ENCODE measurements around the gene SLC26A3. TPM values are rescaled to one million over a fixed set of nuclear protein-coding genes. Genes with fewer than 3 reads are reported as not detected.
A peak's percentile ranks its signal among the peaks of the same experiment; 100 is the strongest.

SLC26A3 gene
- total RNA-seq, 1 experiment from 2014 or later, result not detected

- no peak for DNase-seq
- H3K4me3 ChIP-seq (ENCODE audit: insufficient read depth, low read depth, low read length), result no peak overlapping the region
- no peaks in the 10 kb centered on the region for H3K27me3 ChIP-seq (ENCODE audit: control insufficient read depth, insufficient read depth, low read length)
- H3K36me3 ChIP-seq (replicated peaks; ENCODE audit: control insufficient read depth, insufficient read depth, low read length), result no peaks in the 10 kb centered on the region
Measured at GRCh38 chr7:107833684-107834106, 30.7 kb upstream of the SLC26A3 start.

GRCh38 chr7:107830420-107830819 lies 27.4 kb upstream of the SLC26A3 start:
- Histone ChIP-seq H3K4me3 (ENCODE audit: insufficient read depth, low read depth, low read length) (no peak overlapping the region), H3K36me3 (replicated peaks; ENCODE audit: control insufficient read depth, insufficient read depth, low read length) (no peaks in the 10 kb centered on the region), H3K27me3 (ENCODE audit: control insufficient read depth, insufficient read depth, low read length) (no peaks in the 10 kb centered on the region)
- no peak for DNase-seq

- no peak for DNase-seq
- no peaks in the 10 kb centered on the region for H3K36me3 ChIP-seq (replicated peaks; ENCODE audit: control insufficient read depth, insufficient read depth, low read length)
- no peak overlapping the region for H3K4me3 ChIP-seq (ENCODE audit: insufficient read depth, low read depth, low read length)
- no peaks in the 10 kb centered on the region for H3K27me3 ChIP-seq (ENCODE audit: control insufficient read depth, insufficient read depth, low read length)
Measured at GRCh38 chr7:107828540-107828939, 25.5 kb upstream of the SLC26A3 start.

- Histone ChIP-seq H3K4me3 (ENCODE audit: insufficient read depth, low read depth, low read length) (no peak overlapping the region), H3K27me3 (ENCODE audit: control insufficient read depth, insufficient read depth, low read length) (no peaks in the 10 kb centered on the region), H3K36me3 (replicated peaks; ENCODE audit: control insufficient read depth, insufficient read depth, low read length) (no peaks in the 10 kb centered on the region)
- no peak for DNase-seq
Measured at GRCh38 chr7:107827501-107827900, 24.5 kb upstream of the SLC26A3 start.

GRCh38 chr7:107826451-107826850 lies 23.4 kb upstream of the SLC26A3 start:
- no peak for DNase-seq
- H3K4me3 ChIP-seq (ENCODE audit: insufficient read depth, low read depth, low read length), result no peak overlapping the region
- H3K36me3 ChIP-seq (replicated peaks; ENCODE audit: control insufficient read depth, insufficient read depth, low read length), result no peaks in the 10 kb centered on the region
- H3K27me3 ChIP-seq (ENCODE audit: control insufficient read depth, insufficient read depth, low read length), result no peaks in the 10 kb centered on the region

GRCh38 chr7:107824858-107825257 lies 21.8 kb upstream of the SLC26A3 start:
- H3K27me3 ChIP-seq (ENCODE audit: control insufficient read depth, insufficient read depth, low read length), result no peaks in the 10 kb centered on the region
- DNase-seq, result no peak
- no peak overlapping the region for H3K4me3 ChIP-seq (ENCODE audit: insufficient read depth, low read depth, low read length)

GRCh38 chr7:107818622-107819021 lies 15.6 kb upstream of the SLC26A3 start:
- Histone ChIP-seq H3K27me3 (ENCODE audit: control insufficient read depth, insufficient read depth, low read length) (no peaks in the 10 kb centered on the region), H3K4me3 (ENCODE audit: insufficient read depth, low read depth, low read length) (no peak overlapping the region), H3K36me3 (replicated peaks; ENCODE audit: control insufficient read depth, insufficient read depth, low read length) (no peaks in the 10 kb centered on the region)

More at GRCh38 chr7:107824858-107825257, 21.8 kb upstream of the SLC26A3 start:
- no peaks in the 10 kb centered on the region for H3K36me3 ChIP-seq (replicated peaks; ENCODE audit: control insufficient read depth, insufficient read depth, low read length)

GRCh38 chr7:107816011-107816566 lies 13.1 kb upstream of the SLC26A3 start:
- Histone ChIP-seq H3K27me3 (ENCODE audit: control insufficient read depth, insufficient read depth, low read length) (no peaks in the 10 kb centered on the region), H3K36me3 (replicated peaks; ENCODE audit: control insufficient read depth, insufficient read depth, low read length) (no peaks in the 10 kb centered on the region), H3K4me3 (ENCODE audit: insufficient read depth, low read depth, low read length) (no peak overlapping the region)
- no peak for DNase-seq

More at GRCh38 chr7:107818622-107819021, 15.6 kb upstream of the SLC26A3 start:
- DNase-seq, result no peak

GRCh38 chr7:107815254-107815882 lies 12.3 kb upstream of the SLC26A3 start:
- Histone ChIP-seq H3K4me3 (ENCODE audit: insufficient read depth, low read depth, low read length) (no peak overlapping the region), H3K27me3 (ENCODE audit: control insufficient read depth, insufficient read depth, low read length) (no peaks in the 10 kb centered on the region), H3K36me3 (replicated peaks; ENCODE audit: control insufficient read depth, insufficient read depth, low read length) (no peaks in the 10 kb centered on the region)
- no peak for DNase-seq

- Histone ChIP-seq H3K36me3 (replicated peaks; ENCODE audit: control insufficient read depth, insufficient read depth, low read length) (no peaks in the 10 kb centered on the region), H3K27me3 (ENCODE audit: control insufficient read depth, insufficient read depth, low read length) (no peaks in the 10 kb centered on the region), H3K4me3 (ENCODE audit: insufficient read depth, low read depth, low read length) (no peak overlapping the region)
- DNase-seq, result no peak
Measured at GRCh38 chr7:107813524-107813923, 10.5 kb upstream of the SLC26A3 start.

GRCh38 chr7:107811934-107812333 lies 8.9 kb upstream of the SLC26A3 start:
- Histone ChIP-seq H3K36me3 (replicated peaks; ENCODE audit: control insufficient read depth, insufficient read depth, low read length) (no peaks in the 10 kb centered on the region), H3K4me3 (ENCODE audit: insufficient read depth, low read depth, low read length) (no peak overlapping the region), H3K27me3 (ENCODE audit: control insufficient read depth, insufficient read depth, low read length) (no peaks in the 10 kb centered on the region)
- no peak for DNase-seq

GRCh38 chr7:107810626-107811025 lies 7.6 kb upstream of the SLC26A3 start:
- peak; percentile 27 for DNase-seq
- H3K36me3 ChIP-seq (replicated peaks; ENCODE audit: control insufficient read depth, insufficient read depth, low read length), result no peaks in the 10 kb centered on the region
- no peak overlapping the region for H3K4me3 ChIP-seq (ENCODE audit: insufficient read depth, low read depth, low read length)
- H3K27me3 ChIP-seq (ENCODE audit: control insufficient read depth, insufficient read depth, low read length), result no peaks in the 10 kb centered on the region

- DNase-seq, result no peak
- no peaks in the 10 kb centered on the region for H3K36me3 ChIP-seq (replicated peaks; ENCODE audit: control insufficient read depth, insufficient read depth, low read length)
- H3K27me3 ChIP-seq (ENCODE audit: control insufficient read depth, insufficient read depth, low read length), result no peaks in the 10 kb centered on the region
- H3K4me3 ChIP-seq (ENCODE audit: insufficient read depth, low read depth, low read length), result no peak overlapping the region
Measured at GRCh38 chr7:107809179-107809578, 6.2 kb upstream of the SLC26A3 start.

- DNase-seq, result no peak
- Histone ChIP-seq H3K36me3 (replicated peaks; ENCODE audit: control insufficient read depth, insufficient read depth, low read length) (no peaks in the 10 kb centered on the region), H3K27me3 (ENCODE audit: control insufficient read depth, insufficient read depth, low read length) (no peaks in the 10 kb centered on the region), H3K4me3 (ENCODE audit: insufficient read depth, low read depth, low read length) (no peak overlapping the region)
Measured at GRCh38 chr7:107799647-107800264, 3.3 kb downstream of the SLC26A3 start.

- no peak overlapping the region for H3K4me3 ChIP-seq (ENCODE audit: insufficient read depth, low read depth, low read length)
- H3K27me3 ChIP-seq (ENCODE audit: control insufficient read depth, insufficient read depth, low read length), result no peaks in the 10 kb centered on the region
- no peak for DNase-seq
- no peaks in the 10 kb centered on the region for H3K36me3 ChIP-seq (replicated peaks; ENCODE audit: control insufficient read depth, insufficient read depth, low read length)
Measured at GRCh38 chr7:107792364-107792763, 10.7 kb downstream of the SLC26A3 start.

Data from H7 (cell line).